Keratinocyte (primary cell): Measurements from ENCODE around the gene BCS1L.

Experiments used
- EZH2 ChIP-seq: IDR thresholded peaks from one replicate; pipeline ENCODE4 v1.6.1; 2012; ENCODE audit warnings: inconsistent platforms, mild to moderate bottlenecking, low read length, moderate library complexity
- TF ChIP-seq, protein P1 (sequence below), 3 experiments: IDR thresholded peaks in 1 of 3; conservative IDR thresholded peaks in 1 of 3; optimal IDR thresholded peaks in 1 of 3; 2 replicates in 2 of 3; 3 replicates in 1 of 3; pipeline versions ENCODE3 to v1.5.1; 2011; ENCODE audit warnings: low read length in 3 of 3, mild to moderate bottlenecking in 3 of 3, moderate library complexity in 2 of 3, control low read depth in 1 of 3, inconsistent platforms in 1 of 3; ENCODE audit not compliant: insufficient read depth in 2 of 3; ENCODE audit errors: extremely low read depth in 1 of 3

DNA sequence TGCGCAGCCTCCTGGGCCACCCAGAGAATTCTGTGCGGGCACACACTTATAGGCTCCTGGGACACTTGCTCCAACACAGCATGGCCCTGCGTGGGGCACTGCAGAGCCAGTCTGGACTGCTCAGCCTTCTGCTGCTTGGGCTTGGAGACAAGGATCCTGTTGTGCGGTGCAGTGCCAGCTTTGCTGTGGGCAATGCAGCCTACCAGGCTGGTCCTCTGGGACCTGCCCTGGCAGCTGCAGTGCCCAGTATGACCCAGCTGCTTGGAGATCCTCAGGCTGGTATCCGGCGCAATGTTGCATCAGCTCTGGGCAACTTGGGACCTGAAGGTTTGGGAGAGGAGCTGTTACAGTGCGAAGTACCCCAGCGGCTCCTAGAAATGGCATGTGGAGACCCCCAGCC, 39.4 kb downstream of the BCS1L start:
- no peak for TF ChIP-seq EZH2
- TF ChIP-seq, protein P1, sequence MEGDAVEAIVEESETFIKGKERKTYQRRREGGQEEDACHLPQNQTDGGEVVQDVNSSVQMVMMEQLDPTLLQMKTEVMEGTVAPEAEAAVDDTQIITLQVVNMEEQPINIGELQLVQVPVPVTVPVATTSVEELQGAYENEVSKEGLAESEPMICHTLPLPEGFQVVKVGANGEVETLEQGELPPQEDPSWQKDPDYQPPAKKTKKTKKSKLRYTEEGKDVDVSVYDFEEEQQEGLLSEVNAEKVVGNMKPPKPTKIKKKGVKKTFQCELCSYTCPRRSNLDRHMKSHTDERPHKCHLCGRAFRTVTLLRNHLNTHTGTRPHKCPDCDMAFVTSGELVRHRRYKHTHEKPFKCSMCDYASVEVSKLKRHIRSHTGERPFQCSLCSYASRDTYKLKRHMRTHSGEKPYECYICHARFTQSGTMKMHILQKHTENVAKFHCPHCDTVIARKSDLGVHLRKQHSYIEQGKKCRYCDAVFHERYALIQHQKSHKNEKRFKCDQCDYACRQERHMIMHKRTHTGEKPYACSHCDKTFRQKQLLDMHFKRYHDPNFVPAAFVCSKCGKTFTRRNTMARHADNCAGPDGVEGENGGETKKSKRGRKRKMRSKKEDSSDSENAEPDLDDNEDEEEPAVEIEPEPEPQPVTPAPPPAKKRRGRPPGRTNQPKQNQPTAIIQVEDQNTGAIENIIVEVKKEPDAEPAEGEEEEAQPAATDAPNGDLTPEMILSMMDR (optimal IDR thresholded peaks at IDR 0.05 in 1 of 3, IDR thresholded peaks at IDR 0.05 in 1 of 3, conservative IDR thresholded peaks at IDR 0.05 in 1 of 3; ENCODE audit: extremely low read depth in 1 of 3, insufficient read depth in 2 of 3, low read length in 3 of 3) = no peak
